ELR (cell line): ENCODE measurements around the gene USP3.
"Not testable (repeated sequence)": the region's sequence is repeated elsewhere in the genome, so short reads cannot be mapped to it uniquely, and the experiment has no call there.

Experiments
- DNase-seq: peaks from one replicate; pipeline ENCODE4 v3.0.0-alpha.2; 2015; ENCODE audit warnings: low read depth

Gene USP3

GRCh38 chr15:63476229-63476632 lies 28.2 kb upstream of the USP3 start:
- DNase-seq, result peak; percentile 99

- no peak for DNase-seq
Measured at GRCh38 chr15:63478243-63478642, 26.1 kb upstream of the USP3 start.

GRCh38 chr15:63480441-63480821 lies 24.0 kb upstream of the USP3 start:
- DNase-seq, result no peak

- peak; percentile 80 for DNase-seq
Measured at GRCh38 chr15:63481105-63481810, 23.1 kb upstream of the USP3 start.

- DNase-seq, result no peak
Measured at GRCh38 chr15:63482874-63483323, 21.5 kb upstream of the USP3 start.

GRCh38 chr15:63483521-63484371 lies 20.6 kb upstream of the USP3 start:
- no peak for DNase-seq

- no peak for DNase-seq
Measured at GRCh38 chr15:63484433-63485186, 19.8 kb upstream of the USP3 start.

GRCh38 chr15:63487076-63487757 lies 17.2 kb upstream of the USP3 start:
- peak; percentile 79 for DNase-seq

- not testable (repeated sequence) for DNase-seq
Measured at GRCh38 chr15:63487758-63488397, 16.5 kb upstream of the USP3 start.

GRCh38 chr15:63488398-63488960 lies 15.9 kb upstream of the USP3 start:
- DNase-seq, result no peak

GRCh38 chr15:63489352-63489751 lies 15.0 kb upstream of the USP3 start:
- DNase-seq, result no peak

- DNase-seq, result no peak
Measured at GRCh38 chr15:63490345-63491034, 13.9 kb upstream of the USP3 start.

- no peak for DNase-seq
Measured at GRCh38 chr15:63491116-63491827, 13.1 kb upstream of the USP3 start.

GRCh38 chr15:63491979-63492378 lies 12.4 kb upstream of the USP3 start:
- DNase-seq, result no peak

- DNase-seq, result peak; percentile 70
Measured at GRCh38 chr15:63492541-63493077, 11.8 kb upstream of the USP3 start.

GRCh38 chr15:63493436-63493835 lies 11.0 kb upstream of the USP3 start:
- no peak for DNase-seq

GRCh38 chr15:63494408-63494807 lies 10.0 kb upstream of the USP3 start:
- peak; percentile 50 for DNase-seq

- DNase-seq, result no peak
Measured at GRCh38 chr15:63495343-63495742, 9.1 kb upstream of the USP3 start.

GRCh38 chr15:63495780-63496488 lies 8.5 kb upstream of the USP3 start:
- DNase-seq, result no peak
